Mesendoderm (in vitro differentiated cells): ENCODE data around the gene DRGX.

ENCODE experiments used
- DNase-seq: peaks from one replicate; pipeline ENCODE4 v3.0.0; 2013
- H2AK5ac ChIP-seq: 2 replicates; pipeline ENCODE4 v1.6.1; 2013; ENCODE audit warnings: low read length, inconsistent platforms
- H2BK120ac ChIP-seq: 2 replicates; pipeline ENCODE4 v1.6.1; 2013; ENCODE audit warnings: low read depth, mild to moderate bottlenecking, low read length, moderate library complexity, mixed read lengths
- H2BK15ac ChIP-seq: replicated peaks from 2 replicates; pipeline ENCODE4 v1.6.1; 2013; ENCODE audit warnings: low read depth, mild to moderate bottlenecking, moderate library complexity
- H2BK5ac ChIP-seq: 2 replicates; pipeline ENCODE4 v1.6.1; 2013; ENCODE audit warnings: low read length, inconsistent platforms
- H3K18ac ChIP-seq: 2 replicates; pipeline ENCODE4 v1.6.1; 2013; ENCODE audit warnings: mild to moderate bottlenecking, low read length, mixed read lengths
- H3K23ac ChIP-seq: one replicate; pipeline ENCODE4 v1.6.1; 2013; ENCODE audit warnings: low read length
- H3K27ac ChIP-seq: 2 replicates; pipeline ENCODE4 v1.5.1; 2013; ENCODE audit warnings: low read depth, mild to moderate bottlenecking, inconsistent platforms, low read length, moderate library complexity
- H3K27me3 ChIP-seq: 2 replicates; pipeline ENCODE4 v1.6.1; 2013; ENCODE audit warnings: low read length, control low read depth, mild to moderate bottlenecking, inconsistent platforms; ENCODE audit not compliant: insufficient read depth, poor library complexity
- H3K36me3 ChIP-seq: 2 replicates; pipeline ENCODE4 v1.6.1; 2013; ENCODE audit warnings: low read length, inconsistent platforms; ENCODE audit not compliant: control insufficient read depth, insufficient read depth
- H3K4ac ChIP-seq: one replicate; pipeline ENCODE4 v1.6.1; 2013; ENCODE audit warnings: low read depth, mild to moderate bottlenecking, low read length, moderate library complexity
- H3K4me1 ChIP-seq: 2 replicates; pipeline ENCODE4 v1.6.1; 2013; ENCODE audit warnings: low read depth, low read length, inconsistent platforms; ENCODE audit not compliant: control insufficient read depth
- H3K4me2 ChIP-seq: 2 replicates; pipeline ENCODE4 v1.6.1; 2013; ENCODE audit warnings: low read length
- H3K4me3 ChIP-seq: 2 replicates; pipeline ENCODE4 v1.5.1; 2013; ENCODE audit warnings: mild to moderate bottlenecking, low read length
- H3K56ac ChIP-seq: one replicate; pipeline ENCODE4 v1.6.1; 2013; ENCODE audit warnings: low read length
- H3K79me1 ChIP-seq: 2 replicates; pipeline ENCODE4 v1.6.1; 2013; ENCODE audit warnings: low read length, inconsistent platforms
- H3K79me2 ChIP-seq: 2 replicates; pipeline ENCODE4 v1.6.1; 2013; ENCODE audit warnings: mild to moderate bottlenecking, low read length; ENCODE audit not compliant: control insufficient read depth, insufficient read depth
- H3K9ac ChIP-seq: 2 replicates; pipeline ENCODE4 v1.6.1; 2013; ENCODE audit warnings: low read length, inconsistent platforms
- H4K5ac ChIP-seq: one replicate; pipeline ENCODE4 v1.6.1; 2013; ENCODE audit warnings: low read length
- H4K8ac ChIP-seq: one replicate; pipeline ENCODE4 v1.6.1; 2013; ENCODE audit warnings: low read depth, mild to moderate bottlenecking, control low read depth, low read length, moderate library complexity
- WGBS: extraction: QIAGEN DNeasy Blood & Tissue Kit; methylation state at CpG from one replicate; pipeline ENCODE4 v1.1.7; 2013; ENCODE audit warnings: low lambda C conversion rate, missing lambda C conversion rate; ENCODE audit not compliant: insufficient coverage; ENCODE audit errors: extremely low coverage; 5-methylcytosine and 5-hydroxymethylcytosine counted together

The DRGX gene

GRCh38 chr10:49349390-49349789 lies 46.5 kb downstream of the DRGX start:
- Histone ChIP-seq H4K5ac (no peak overlapping the region), H3K27ac (no peak overlapping the region), H3K4ac (no peak overlapping the region), H3K4me2 (no peak overlapping the region), H4K8ac (no peak overlapping the region), H2AK5ac (no peak overlapping the region), H3K4me3 (no peak overlapping the region), H3K36me3 (no peaks in the 10 kb centered on the region), H3K23ac (no peak overlapping the region), H3K18ac (no peak overlapping the region), H3K27me3 (no peaks in the 10 kb centered on the region), H3K56ac (no peak overlapping the region), H3K4me1 (no peaks in the 10 kb centered on the region), H2BK5ac (no peak overlapping the region), H3K9ac (no peak overlapping the region), H3K79me2 (no peaks in the 10 kb centered on the region), H2BK15ac (no peak overlapping the region), H2BK120ac (no peak overlapping the region), H3K79me1 (no peaks in the 10 kb centered on the region)
- DNase-seq: no peak
- WGBS: no CpG with 5 or more reads among the region's 4 CpGs

GRCh38 chr10:49348593-49348992 lies 47.3 kb downstream of the DRGX start:
- H2AK5ac ChIP-seq: no peak overlapping the region
- H3K79me1 ChIP-seq: no peaks in the 10 kb centered on the region
- no peak overlapping the region for H3K4ac ChIP-seq
- no peak overlapping the region for H4K8ac ChIP-seq
- DNase-seq: no peak
- no peak overlapping the region for H3K9ac ChIP-seq
- no peak overlapping the region for H3K4me3 ChIP-seq
- no peak overlapping the region for H2BK5ac ChIP-seq
- no peak overlapping the region for H2BK120ac ChIP-seq
- H3K4me2 ChIP-seq: no peak overlapping the region
- H3K18ac ChIP-seq: no peak overlapping the region
- no peak overlapping the region for H3K27ac ChIP-seq
- H3K56ac ChIP-seq: no peak overlapping the region
- H4K5ac ChIP-seq: no peak overlapping the region
- H3K79me2 ChIP-seq: no peaks in the 10 kb centered on the region
- no peaks in the 10 kb centered on the region for H3K4me1 ChIP-seq
- WGBS: no CpG with 5 or more reads among the region's 2 CpGs
- H3K27me3 ChIP-seq: no peaks in the 10 kb centered on the region
- H3K23ac ChIP-seq: no peak overlapping the region
- H3K36me3 ChIP-seq: no peaks in the 10 kb centered on the region
- no peak overlapping the region for H2BK15ac ChIP-seq

- Histone ChIP-seq H3K18ac (no peak overlapping the region), H4K5ac (no peak overlapping the region), H3K4me1 (no peaks in the 10 kb centered on the region), H3K79me2 (no peaks in the 10 kb centered on the region), H3K4me2 (no peak overlapping the region), H3K79me1 (no peaks in the 10 kb centered on the region), H3K4ac (no peak overlapping the region), H3K9ac (no peak overlapping the region), H3K56ac (no peak overlapping the region), H2BK5ac (no peak overlapping the region), H4K8ac (no peak overlapping the region), H3K36me3 (no peaks in the 10 kb centered on the region), H3K4me3 (no peak overlapping the region), H3K23ac (no peak overlapping the region), H2BK15ac (no peak overlapping the region), H3K27ac (no peak overlapping the region), H2BK120ac (no peak overlapping the region), H3K27me3 (no peaks in the 10 kb centered on the region), H2AK5ac (no peak overlapping the region)
- DNase-seq: no peak
- WGBS: no CpG with 5 or more reads among the region's 3 CpGs
Observed at GRCh38 chr10:49347827-49348226, 48.1 kb downstream of the DRGX start.

GRCh38 chr10:49347342-49347741 lies 48.5 kb downstream of the DRGX start:
- Histone ChIP-seq H2BK15ac (no peak overlapping the region), H2BK5ac (no peak overlapping the region)

GRCh38 chr10:49344840-49345239 lies 51.0 kb downstream of the DRGX start:
- H3K79me2 ChIP-seq: no peaks in the 10 kb centered on the region
- no peaks in the 10 kb centered on the region for H3K27me3 ChIP-seq
- H2AK5ac ChIP-seq: no peak overlapping the region
- H2BK15ac ChIP-seq: no peak overlapping the region
- no peak overlapping the region for H2BK5ac ChIP-seq
- no peak overlapping the region for H2BK120ac ChIP-seq
- H3K4me1 ChIP-seq: no peaks in the 10 kb centered on the region
- no peak for DNase-seq
- H3K9ac ChIP-seq: no peak overlapping the region
- H3K79me1 ChIP-seq: no peaks in the 10 kb centered on the region
- WGBS: no CpG with 5 or more reads among the region's 2 CpGs
- no peak overlapping the region for H4K8ac ChIP-seq
- no peak overlapping the region for H3K18ac ChIP-seq
- no peak overlapping the region for H3K4me2 ChIP-seq
- H3K23ac ChIP-seq: no peak overlapping the region
- no peaks in the 10 kb centered on the region for H3K36me3 ChIP-seq
- no peak overlapping the region for H3K4me3 ChIP-seq
- H3K56ac ChIP-seq: no peak overlapping the region
- no peak overlapping the region for H4K5ac ChIP-seq
- no peak overlapping the region for H3K4ac ChIP-seq
- H3K27ac ChIP-seq: no peak overlapping the region

More at GRCh38 chr10:49347342-49347741, 48.5 kb downstream of the DRGX start:
- Histone ChIP-seq H3K27me3 (no peaks in the 10 kb centered on the region), H3K9ac (no peak overlapping the region), H2AK5ac (no peak overlapping the region), H4K8ac (no peak overlapping the region), H3K4me3 (no peak overlapping the region), H3K56ac (no peak overlapping the region), H3K79me2 (no peaks in the 10 kb centered on the region), H3K36me3 (no peaks in the 10 kb centered on the region), H3K4me2 (no peak overlapping the region), H3K18ac (no peak overlapping the region), H2BK120ac (no peak overlapping the region), H3K23ac (no peak overlapping the region), H4K5ac (no peak overlapping the region), H3K4ac (no peak overlapping the region), H3K4me1 (no peaks in the 10 kb centered on the region), H3K79me1 (no peaks in the 10 kb centered on the region), H3K27ac (no peak overlapping the region)
- no peak for DNase-seq
- WGBS: no CpG with 5 or more reads among the region's 4 CpGs

- H3K23ac ChIP-seq: no peak overlapping the region
- no peak overlapping the region for H3K4me2 ChIP-seq
- no peak overlapping the region for H4K8ac ChIP-seq
- no peak overlapping the region for H2BK120ac ChIP-seq
- no peaks in the 10 kb centered on the region for H3K4me1 ChIP-seq
- no peak overlapping the region for H3K56ac ChIP-seq
- no CpG with 5 or more reads among the region's 1 CpG for WGBS
- H3K4me3 ChIP-seq: no peak overlapping the region
- no peak overlapping the region for H4K5ac ChIP-seq
- no peak overlapping the region for H3K4ac ChIP-seq
- no peaks in the 10 kb centered on the region for H3K36me3 ChIP-seq
- no peak overlapping the region for H3K27ac ChIP-seq
- no peak overlapping the region for H3K9ac ChIP-seq
- H3K79me2 ChIP-seq: no peaks in the 10 kb centered on the region
- no peak for DNase-seq
- no peaks in the 10 kb centered on the region for H3K79me1 ChIP-seq
- no peaks in the 10 kb centered on the region for H3K27me3 ChIP-seq
- no peak overlapping the region for H2BK15ac ChIP-seq
- H3K18ac ChIP-seq: no peak overlapping the region
- H2BK5ac ChIP-seq: no peak overlapping the region
- H2AK5ac ChIP-seq: no peak overlapping the region
Observed at GRCh38 chr10:49338604-49339003, 57.3 kb downstream of the DRGX start.
